Suprapubic skin (tissue), 4 donors: Measurements from ENCODE around the gene GMPPA. TPM values are rescaled to one million over a fixed set of nuclear protein-coding genes. Genes with fewer than 3 reads are reported as not detected.
A peak's percentile ranks its signal among the peaks of the same experiment; 100 is the strongest.

ENCODE experiments used
- DNase-seq, 2 donors: peaks; one replicate each; pipeline ENCODE4 v3.0.0-alpha.2; 2019; ENCODE audit warnings: low spot score in 2 of 2
- H3K27ac ChIP-seq: fragments of 200-600 bp; sonication (generic); one replicate; pipeline ENCODE4 v1.5.1; 2019
- H3K27me3 ChIP-seq: fragments of 200-600 bp; sonication (generic); one replicate; pipeline ENCODE4 v1.5.1; 2019
- H3K36me3 ChIP-seq: fragments of 200-600 bp; sonication (generic); one replicate; pipeline ENCODE4 v1.5.1; 2019
- H3K4me1 ChIP-seq: fragments of 200-600 bp; sonication (generic); one replicate; pipeline ENCODE4 v1.5.1; 2019
- H3K4me3 ChIP-seq: fragments of 200-600 bp; sonication (generic); one replicate; pipeline ENCODE4 v1.5.1; 2019; ENCODE audit warnings: mild to moderate bottlenecking
- H3K9me3 ChIP-seq: fragments of 200-600 bp; sonication (generic); one replicate; pipeline ENCODE4 v1.5.1; 2019
- EP300 ChIP-seq: sonication (generic); formaldehyde crosslinking; IDR thresholded peaks from one replicate; pipeline ENCODE4 v1.6.1; 2017; ENCODE audit warnings: antibody characterized with exemption
- POLR2A ChIP-seq, 2 donors: fragments of 450-650 bp; IDR thresholded peaks; one replicate each; pipeline ENCODE4 v1.6.1; 2017; ENCODE audit warnings: antibody characterized with exemption in 2 of 2, mild to moderate bottlenecking in 2 of 2, moderate library complexity in 2 of 2
- POLR2AphosphoS5 ChIP-seq, 3 donors: sonication (generic); formaldehyde crosslinking; IDR thresholded peaks; one replicate each; pipeline ENCODE4 v1.6.1; 2017; ENCODE audit warnings: antibody characterized with exemption in 3 of 3
- WGBS: methylation state at CpG from one replicate; pipeline ENCODE4 v1.1.5; 2018; 5-methylcytosine and 5-hydroxymethylcytosine counted together
- total RNA-seq, 4 donors: library from RNA; depleted of rRNA; stranded (reverse); fragments of >200 nt; gene quantifications; one replicate each; pipeline ENCODE4 v1.1.0, GENCODE V29; 2016
- TF ChIP-seq, protein P1 (sequence below), 2 donors: fragments of 200-600 bp in 1 of 2; fragments of 450-650 bp in 1 of 2; sonication (generic) in 1 of 2; IDR thresholded peaks; one replicate each; pipeline ENCODE4 v1.5.1; 2016 to 2019; ENCODE audit warnings: antibody characterized with exemption in 2 of 2, mild to moderate bottlenecking in 1 of 2, moderate library complexity in 1 of 2

The GMPPA gene
- total RNA-seq, 4 donors from 2014 or later = 18.3 to 31.3 (median 22.3) TPM

DNA sequence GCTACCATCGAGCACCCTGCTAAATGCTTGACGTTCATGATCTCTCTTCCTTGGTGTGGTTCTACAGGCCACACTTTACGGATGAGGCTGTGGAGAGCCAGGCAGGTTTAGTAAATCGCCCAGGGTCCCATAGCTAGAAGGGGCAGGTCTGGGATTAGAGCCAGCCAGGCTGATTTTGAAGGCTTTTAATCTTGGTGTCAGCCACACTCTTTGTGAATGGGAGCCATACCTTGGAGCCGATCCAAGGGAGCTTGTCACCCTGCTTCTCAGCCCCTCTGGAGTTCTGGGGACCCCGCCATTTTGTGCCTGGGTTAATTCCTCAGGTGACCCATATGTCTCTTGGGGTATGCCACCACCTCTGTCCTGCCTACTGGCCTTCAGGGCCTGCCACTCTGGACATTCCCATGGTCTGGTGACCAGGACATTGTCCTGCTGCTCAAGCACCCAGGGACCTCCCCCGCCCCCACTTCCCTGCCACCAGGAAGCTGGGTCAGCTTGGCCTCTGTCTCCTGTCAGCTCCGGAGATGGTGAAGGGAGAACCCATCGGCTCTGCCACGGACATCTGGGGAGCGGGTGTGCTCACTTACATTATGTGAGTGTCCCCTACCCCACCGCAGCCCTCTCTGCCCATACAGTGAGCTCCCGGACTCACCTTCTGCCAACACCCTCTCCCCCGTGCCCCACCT, 7.3 kb upstream of the GMPPA start:
- WGBS = 85% methylated on average over 13 of the region's 14 CpGs
- Histone ChIP-seq H3K4me1 (peaks cover under 1% of the 10 kb centered on the region), H3K27ac (no peak overlapping the region), H3K27me3 (peaks cover 56% of the 10 kb centered on the region), H3K36me3 (no peaks in the 10 kb centered on the region), H3K4me3 (no peak overlapping the region), H3K9me3 (no peaks in the 10 kb centered on the region)
- TF ChIP-seq EP300 (no peak), POLR2AphosphoS5 (IDR thresholded peaks at IDR 0.05) (no peak), POLR2A (IDR thresholded peaks at IDR 0.05) (no peak)
- TF ChIP-seq, protein P1, sequence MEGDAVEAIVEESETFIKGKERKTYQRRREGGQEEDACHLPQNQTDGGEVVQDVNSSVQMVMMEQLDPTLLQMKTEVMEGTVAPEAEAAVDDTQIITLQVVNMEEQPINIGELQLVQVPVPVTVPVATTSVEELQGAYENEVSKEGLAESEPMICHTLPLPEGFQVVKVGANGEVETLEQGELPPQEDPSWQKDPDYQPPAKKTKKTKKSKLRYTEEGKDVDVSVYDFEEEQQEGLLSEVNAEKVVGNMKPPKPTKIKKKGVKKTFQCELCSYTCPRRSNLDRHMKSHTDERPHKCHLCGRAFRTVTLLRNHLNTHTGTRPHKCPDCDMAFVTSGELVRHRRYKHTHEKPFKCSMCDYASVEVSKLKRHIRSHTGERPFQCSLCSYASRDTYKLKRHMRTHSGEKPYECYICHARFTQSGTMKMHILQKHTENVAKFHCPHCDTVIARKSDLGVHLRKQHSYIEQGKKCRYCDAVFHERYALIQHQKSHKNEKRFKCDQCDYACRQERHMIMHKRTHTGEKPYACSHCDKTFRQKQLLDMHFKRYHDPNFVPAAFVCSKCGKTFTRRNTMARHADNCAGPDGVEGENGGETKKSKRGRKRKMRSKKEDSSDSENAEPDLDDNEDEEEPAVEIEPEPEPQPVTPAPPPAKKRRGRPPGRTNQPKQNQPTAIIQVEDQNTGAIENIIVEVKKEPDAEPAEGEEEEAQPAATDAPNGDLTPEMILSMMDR (IDR thresholded peaks at IDR 0.05) = no peak
- DNase-seq = no peak

DNA sequence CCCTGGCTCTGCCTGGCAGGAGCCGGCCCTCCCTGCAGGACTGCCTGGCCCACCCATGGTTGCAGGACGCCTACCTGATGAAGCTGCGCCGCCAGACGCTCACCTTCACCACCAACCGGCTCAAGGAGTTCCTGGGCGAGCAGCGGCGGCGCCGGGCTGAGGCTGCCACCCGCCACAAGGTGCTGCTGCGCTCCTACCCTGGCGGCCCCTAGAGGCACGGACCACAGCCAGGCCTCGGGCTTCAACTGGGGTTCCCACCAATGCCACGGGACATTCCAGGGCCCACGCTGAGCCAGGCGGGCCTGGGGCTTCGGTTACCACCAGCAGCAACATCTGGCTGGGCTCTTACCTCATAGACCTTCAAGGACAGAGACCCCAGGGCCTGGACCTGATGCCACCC, 6.1 kb upstream of the GMPPA start:
- H3K9me3 ChIP-seq = no peaks in the 10 kb centered on the region
- H3K27me3 ChIP-seq = peaks cover 56% of the 10 kb centered on the region
- WGBS = no CpG with 5 or more reads among the region's 20 CpGs
- H3K4me1 ChIP-seq = peaks cover 12% of the 10 kb centered on the region
- TF ChIP-seq, protein P1 (IDR thresholded peaks at IDR 0.05) = no peak
- TF ChIP-seq POLR2AphosphoS5 (IDR thresholded peaks at IDR 0.05) (no peak), POLR2A (IDR thresholded peaks at IDR 0.05) (no peak), EP300 (no peak)
- no peak overlapping the region for H3K27ac ChIP-seq
- no peak for DNase-seq
- no peaks in the 10 kb centered on the region for H3K36me3 ChIP-seq
- no peak overlapping the region for H3K4me3 ChIP-seq

DNA sequence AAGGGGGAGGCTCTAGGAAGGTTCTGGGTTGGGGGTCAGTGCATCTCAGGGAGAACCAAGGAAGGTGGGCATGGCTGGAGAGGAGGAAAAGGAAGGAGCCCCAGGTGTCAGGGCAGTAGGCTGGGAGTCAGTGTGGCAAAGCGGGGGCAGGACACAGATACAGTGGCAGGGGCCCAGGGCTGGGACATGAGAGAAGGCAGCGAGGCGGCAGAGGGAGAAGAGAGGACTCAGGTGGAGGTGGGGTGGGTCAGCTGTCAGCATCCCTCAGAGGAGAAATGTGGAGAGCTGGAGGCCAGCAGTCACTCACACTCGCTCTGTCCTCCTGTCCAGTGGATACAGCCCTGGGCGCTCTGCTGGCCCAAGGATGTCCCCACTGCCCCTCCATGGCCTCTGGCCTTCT, 5.6 kb upstream of the GMPPA start:
- peaks cover 57% of the 10 kb centered on the region for H3K27me3 ChIP-seq
- 95% methylated on average over 5 of the region's 5 CpGs for WGBS
- H3K27ac ChIP-seq = no peak overlapping the region
- H3K4me1 ChIP-seq = peaks cover 17% of the 10 kb centered on the region
- DNase-seq = no peak
- no peak overlapping the region for H3K4me3 ChIP-seq
- H3K36me3 ChIP-seq = no peaks in the 10 kb centered on the region
- TF ChIP-seq, protein P1 (IDR thresholded peaks at IDR 0.05) = no peak
- TF ChIP-seq EP300 (no peak), POLR2AphosphoS5 (IDR thresholded peaks at IDR 0.05) (no peak), POLR2A (IDR thresholded peaks at IDR 0.05) (no peak)
- H3K9me3 ChIP-seq = no peaks in the 10 kb centered on the region

DNA sequence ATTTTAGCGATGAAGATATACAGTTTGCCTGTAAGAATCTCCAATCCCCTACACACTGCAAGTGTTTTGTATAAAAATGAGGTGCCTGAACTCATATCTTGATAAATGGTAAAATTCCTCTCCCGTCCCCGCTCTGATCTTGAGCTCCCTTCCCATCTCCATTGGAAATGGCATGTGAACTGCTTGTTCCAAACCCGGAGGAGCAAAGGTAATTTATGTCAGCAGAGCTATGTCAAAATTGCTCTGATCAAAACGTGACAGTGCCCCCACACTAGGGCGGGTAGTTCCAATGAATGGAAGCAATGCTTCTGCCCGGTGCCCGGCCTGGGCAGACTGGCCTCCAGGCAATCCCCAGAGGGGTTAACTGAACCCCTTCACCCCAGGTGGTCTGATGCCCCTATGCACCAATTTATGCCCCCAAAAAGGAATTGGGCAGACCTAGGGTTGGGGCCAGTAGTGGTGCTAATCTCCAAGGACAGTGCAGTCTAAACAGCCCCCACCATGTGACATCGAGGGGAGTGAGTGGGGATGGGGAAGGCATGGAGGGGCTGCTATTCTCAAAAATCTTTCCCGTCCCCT, 3.6 kb upstream of the GMPPA start:
- peaks cover 33% of the 10 kb centered on the region for H3K4me1 ChIP-seq
- TF ChIP-seq, protein P1 (IDR thresholded peaks at IDR 0.05) = peak in 1 of 2 donors; percentile 23
- no peak for TF ChIP-seq POLR2A (IDR thresholded peaks at IDR 0.05)
- no peak for TF ChIP-seq EP300
- TF ChIP-seq POLR2AphosphoS5 (IDR thresholded peaks at IDR 0.05) = no peak
- H3K27ac ChIP-seq = no peak overlapping the region
- no peak for DNase-seq
- WGBS = 18% methylated on average over 10 of the region's 10 CpGs
- no peaks in the 10 kb centered on the region for H3K36me3 ChIP-seq
- peaks cover 48% of the 10 kb centered on the region for H3K27me3 ChIP-seq
- H3K4me3 ChIP-seq = no peak overlapping the region
- no peaks in the 10 kb centered on the region for H3K9me3 ChIP-seq

DNA sequence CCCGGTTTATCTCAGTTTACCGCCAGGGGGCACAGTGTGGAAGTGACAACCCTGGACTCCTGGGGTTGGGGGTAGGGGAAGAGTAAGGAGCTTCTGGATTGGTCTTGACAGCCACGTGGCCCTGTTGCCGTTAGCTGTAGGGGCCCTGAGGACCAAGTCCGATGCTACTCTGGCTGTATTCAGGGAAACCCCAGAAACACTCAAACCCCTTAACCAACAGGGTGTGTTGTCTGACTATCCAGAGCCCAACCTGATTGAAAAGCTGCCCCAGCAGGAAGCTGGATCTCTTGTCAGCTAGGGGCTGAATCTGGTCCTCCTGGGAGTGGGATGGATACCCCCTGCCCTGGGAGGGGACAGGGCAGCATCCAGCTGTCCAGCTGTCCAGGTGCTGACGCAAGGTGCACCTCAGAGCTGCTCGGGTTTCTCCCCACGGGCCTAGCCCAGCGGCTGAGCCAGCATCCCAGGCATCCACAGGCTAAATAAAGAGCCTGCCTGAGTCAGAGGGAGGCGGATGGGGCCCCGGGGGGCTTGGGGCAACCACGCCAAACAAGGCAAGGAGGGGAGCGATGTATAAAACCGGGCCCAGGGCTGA, 3.1 kb upstream of the GMPPA start:
- 3% methylated on average over 4 of the region's 14 CpGs for WGBS
- no peak for TF ChIP-seq POLR2A (IDR thresholded peaks at IDR 0.05)
- TF ChIP-seq, protein P1 (IDR thresholded peaks at IDR 0.05) = peak in 1 of 2 donors; percentile 28
- TF ChIP-seq POLR2AphosphoS5 (IDR thresholded peaks at IDR 0.05) = no peak
- H3K36me3 ChIP-seq = no peaks in the 10 kb centered on the region
- peaks cover 33% of the 10 kb centered on the region for H3K4me1 ChIP-seq
- peaks cover 48% of the 10 kb centered on the region for H3K27me3 ChIP-seq
- no peak for DNase-seq
- H3K4me3 ChIP-seq = no peak overlapping the region
- H3K9me3 ChIP-seq = no peaks in the 10 kb centered on the region
- H3K27ac ChIP-seq = no peak overlapping the region
